Renal pelvis (tissue), 4 donors: ENCODE measurements around the gene FOXL3. TPM values are rescaled to one million over a fixed set of nuclear protein-coding genes. Genes with fewer than 3 reads are reported as not detected.

ENCODE experiments used
- DNase-seq: peaks from one replicate; pipeline ENCODE4 v3.0.0-alpha.2; 2013
- polyA plus RNA-seq, 3 donors: library from polyadenylated mRNA; unstranded; fragments of 120-200 nt; gene quantifications; one replicate each; pipeline ENCODE4 v1.2.1, GENCODE V29; 2013; ENCODE audit not compliant: insufficient read length in 3 of 3

The FOXL3 gene
- polyA plus RNA-seq, 3 donors = not detected

DNA sequence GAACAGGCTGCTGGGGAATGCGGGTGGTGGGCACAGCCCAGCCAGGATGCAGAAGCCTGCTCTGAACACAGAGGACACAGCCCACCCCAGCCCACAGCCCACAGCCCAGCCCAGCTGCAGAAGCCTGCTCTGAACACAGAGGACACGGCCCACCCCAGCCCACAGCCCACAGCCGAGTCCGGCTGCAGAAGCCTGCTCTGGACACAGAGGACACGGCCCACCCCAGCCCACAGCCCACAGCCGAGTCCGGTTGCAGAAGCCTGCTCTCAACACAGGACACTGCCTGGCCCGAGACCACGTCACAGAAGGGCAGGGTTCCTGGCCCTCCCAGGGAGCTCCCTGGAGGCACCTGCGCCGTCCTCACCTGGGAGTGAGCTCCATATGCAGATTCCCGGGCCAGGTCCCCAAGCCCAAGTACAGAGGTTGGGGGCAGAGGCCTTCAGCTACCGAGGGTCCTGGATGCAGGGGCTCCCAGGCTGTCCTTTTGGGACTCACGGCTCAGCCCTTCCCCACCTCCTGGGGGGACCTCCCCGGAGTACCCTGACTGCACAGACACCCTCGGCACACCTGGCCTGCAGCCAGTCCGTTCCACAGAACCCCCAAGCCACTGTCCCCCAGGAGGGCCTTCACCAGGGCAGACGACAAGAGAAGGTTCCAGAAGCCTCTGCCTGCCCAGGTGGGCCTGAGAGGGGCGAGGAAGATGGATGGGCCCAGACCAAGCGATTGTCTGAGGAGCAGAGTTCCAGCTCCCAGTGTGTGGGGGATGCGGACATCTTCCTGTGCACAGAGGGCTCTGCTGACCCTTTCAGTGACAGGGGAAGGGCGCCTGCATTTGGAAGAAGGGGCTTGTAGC, 23.7 kb upstream of the FOXL3 start:
- DNase-seq = no peak

DNA sequence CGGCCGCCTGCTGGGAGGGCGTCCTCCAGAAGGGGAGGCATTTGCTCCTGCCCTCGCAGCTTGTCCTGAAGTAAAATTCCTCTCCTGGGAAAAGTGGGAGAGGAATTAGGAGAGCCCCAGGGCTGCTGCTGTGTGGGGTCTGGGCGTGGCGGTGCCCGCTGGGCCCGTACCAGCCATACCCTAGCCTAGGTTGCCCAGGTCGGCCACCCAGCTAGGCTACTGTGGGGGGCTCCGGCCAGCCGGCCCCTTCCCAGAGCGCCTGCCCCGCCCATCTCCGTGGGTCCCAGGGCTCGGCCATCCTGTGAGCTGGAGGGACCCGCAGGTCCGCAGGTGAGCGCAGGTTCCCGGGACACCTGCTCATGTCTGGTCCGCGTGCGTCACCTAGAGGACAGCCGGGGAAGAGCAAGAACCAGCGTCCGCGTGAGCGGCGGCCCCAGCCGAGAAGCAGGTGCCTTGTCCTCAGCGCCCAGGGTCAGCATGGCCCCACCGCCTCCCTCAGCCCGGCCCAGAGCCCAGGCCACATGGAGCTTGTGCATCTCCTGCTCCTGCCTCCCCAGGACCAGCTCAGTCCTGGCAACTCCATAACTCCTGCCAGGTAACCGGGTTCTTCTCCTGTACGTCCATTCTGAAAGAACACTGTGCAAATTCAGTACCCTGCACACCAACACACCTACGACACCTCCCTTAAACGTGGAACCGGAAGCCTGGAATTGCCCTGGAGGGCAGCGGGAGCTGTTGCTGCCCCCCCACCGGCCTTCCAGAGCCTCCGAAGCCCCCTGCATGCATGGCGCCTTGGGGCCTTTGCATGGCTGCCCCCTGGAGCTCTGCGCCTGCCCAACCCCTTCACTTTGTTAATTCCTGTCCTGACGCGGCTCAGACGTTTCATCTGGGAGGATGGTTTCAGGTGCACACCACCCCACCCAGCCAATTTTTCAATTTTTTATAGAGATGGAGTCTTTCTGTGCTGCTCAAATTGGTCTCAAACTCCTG, 22.8 kb upstream of the FOXL3 start:
- DNase-seq = no peak

DNA sequence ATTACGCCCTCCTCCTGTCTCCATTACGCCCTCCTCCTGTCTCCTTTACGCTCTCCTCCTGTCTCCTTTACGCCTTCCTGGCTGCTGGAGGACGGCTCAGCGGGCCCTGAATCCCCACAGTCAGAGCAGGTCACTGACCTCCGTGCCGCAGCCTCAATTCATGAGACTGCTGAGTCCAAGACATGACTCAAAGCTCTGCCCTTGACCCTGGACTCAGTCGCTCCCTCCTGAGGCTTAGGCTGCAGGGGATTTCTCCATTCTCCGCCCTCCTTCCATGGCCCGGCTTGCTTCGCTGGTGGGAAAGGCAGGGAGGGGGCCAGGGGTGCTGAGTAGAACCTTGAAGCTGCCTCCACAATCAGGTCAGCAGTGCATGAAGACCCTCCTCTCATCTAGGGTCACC, 21.0 kb upstream of the FOXL3 start:
- DNase-seq = no peak

DNA sequence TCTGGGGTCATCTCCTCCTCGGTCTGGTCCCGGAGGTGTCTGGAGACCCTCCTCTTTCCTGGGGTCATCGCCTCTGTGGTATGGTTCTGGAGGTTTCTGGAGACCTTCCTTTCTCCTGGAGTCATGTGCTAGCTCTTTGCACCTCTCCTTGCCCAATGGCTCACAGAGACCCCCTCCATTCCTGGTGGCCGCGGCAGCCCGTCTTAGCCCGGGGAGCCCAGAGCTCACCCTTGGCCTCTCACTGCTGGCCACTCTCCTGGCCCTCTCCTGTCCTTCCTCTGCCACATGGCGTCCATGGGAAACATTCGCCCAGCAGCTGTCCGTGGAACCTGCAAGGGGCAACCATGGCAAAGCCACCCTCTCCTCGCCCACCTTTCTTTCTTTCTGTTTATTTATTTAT, 20.2 kb upstream of the FOXL3 start:
- no peak for DNase-seq

DNA sequence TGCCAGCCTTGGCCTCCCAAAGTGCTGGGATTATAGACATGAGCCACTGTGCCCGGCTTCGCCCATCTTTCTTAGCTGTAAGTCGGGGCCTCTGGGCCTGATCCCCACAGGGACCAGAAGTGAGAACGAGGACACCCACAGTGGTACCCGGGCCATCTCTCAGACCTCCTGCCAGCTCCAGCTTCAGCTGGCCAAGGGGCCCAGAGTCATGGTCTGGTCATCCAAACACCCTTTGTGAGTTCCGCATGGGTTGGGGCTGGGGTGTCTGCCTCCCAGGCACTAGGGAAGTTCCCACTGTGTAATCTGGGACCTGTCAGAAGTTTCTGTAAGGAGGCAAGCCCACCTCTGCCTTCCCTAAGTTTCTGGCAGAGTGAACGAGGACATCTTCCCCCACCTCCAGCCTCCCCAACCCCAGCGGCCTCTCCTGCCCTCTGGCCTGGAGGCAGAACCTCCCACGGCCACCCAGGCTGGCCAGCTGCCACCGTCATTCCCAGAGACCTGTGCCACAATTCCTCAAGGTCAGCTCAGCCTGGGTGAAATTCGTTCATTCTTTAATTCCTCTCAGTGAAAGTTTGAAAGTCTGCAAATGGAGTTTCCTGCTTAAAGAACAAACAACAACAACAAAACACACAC, 19.5 kb upstream of the FOXL3 start:
- DNase-seq = no peak

DNA sequence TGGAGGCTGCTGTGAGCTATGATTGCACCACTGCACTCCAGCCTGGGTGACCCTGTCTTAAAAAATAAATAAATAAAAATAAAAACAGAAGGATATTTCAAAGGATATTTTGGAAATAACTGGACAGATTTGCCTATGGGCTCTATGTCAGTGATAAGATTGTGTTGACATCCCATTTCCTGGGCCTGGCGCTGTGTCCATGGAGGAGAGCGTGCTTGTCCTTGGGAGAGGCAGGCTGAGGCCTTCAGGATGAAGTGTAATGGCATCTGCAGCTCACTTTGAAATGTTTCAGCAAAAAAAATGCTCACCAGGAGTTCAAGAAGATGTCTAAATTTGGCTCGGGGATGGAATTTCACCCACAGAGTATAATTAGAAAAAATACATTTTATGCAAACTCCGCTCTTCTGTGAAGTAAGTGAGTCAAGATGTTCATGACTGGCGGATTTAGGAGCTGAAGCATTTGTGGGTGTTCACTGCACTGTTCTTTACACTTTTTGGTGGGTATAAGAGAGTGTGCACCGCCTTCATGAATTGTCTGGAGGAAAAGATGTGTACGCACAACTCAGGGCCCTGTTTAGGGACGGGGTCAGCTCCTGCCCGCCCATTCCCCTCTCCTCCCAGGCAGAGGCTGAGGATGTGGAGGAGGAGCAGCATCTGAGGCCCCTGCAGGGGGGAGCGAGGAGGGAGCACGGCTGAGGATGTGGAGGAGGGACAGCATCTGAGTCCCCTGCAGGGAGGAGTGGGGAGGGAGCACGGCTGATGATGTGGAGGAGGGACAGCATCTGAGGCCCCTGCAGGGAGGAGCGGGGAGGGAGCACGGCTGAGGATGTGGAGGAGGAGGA, 18.5 kb upstream of the FOXL3 start:
- no peak for DNase-seq

DNA sequence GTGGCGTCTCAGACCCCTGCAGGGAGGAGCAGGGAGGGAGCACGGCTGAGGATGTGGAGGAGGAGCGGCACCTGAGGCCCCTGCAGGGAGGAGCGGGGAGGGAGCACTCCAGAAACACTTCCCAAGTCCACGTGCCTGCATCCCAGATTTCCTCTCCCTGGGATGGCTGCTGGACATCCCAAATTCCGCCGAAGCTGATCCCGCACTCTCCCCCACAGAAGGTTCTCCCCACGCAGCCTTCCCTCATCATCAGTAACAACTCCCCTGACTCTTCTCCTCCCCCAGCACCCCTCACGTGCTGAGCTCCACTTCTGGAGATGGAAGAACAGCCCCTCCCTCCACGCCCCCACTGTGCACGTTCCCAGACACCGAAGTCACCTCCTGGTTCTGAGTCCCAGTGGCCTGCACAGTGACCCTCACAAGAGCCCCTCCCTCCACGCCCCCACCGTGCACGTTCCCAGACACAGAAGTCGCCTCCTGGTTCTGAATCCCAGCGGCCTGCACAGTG, 17.8 kb upstream of the FOXL3 start:
- no peak for DNase-seq

DNA sequence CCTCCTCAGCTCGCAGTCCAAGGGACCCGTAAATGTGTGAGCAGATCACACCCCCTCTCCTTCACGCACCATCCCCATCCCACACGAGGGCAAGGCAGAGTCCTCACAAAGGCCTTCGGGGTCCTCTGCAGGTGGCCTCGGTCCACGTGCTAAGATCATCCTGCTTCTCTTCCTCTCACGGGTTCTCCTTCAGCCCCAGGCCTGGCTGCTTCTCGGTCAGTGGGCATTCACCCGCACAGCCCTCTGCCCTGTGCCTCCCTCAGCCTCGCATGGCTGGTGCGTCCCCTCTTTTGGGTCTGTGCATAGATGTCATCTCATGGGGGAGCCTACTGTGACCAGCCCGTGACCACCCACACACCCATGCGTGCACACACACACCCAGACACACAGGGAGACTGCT, 17.3 kb upstream of the FOXL3 start:
- no peak for DNase-seq

DNA sequence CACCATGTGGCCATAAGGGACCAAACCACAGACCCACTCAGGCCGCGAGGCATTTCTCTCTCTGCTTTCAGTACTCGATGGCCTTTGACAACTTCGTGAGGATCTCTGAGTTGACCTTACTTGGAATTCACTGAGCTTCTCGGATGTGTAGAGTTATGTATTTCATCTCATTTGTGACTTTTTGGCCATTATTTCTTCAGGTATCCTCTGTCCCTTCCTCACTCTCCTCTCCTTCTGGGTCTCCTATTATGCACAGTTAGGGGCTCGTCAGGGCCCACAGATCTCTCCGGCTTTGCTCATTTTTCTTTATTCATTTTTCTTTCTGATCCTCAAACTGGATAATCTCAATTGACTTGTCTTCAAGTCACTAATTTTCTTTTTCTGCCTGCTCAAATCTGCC, 16.6 kb upstream of the FOXL3 start:
- no peak for DNase-seq

DNA sequence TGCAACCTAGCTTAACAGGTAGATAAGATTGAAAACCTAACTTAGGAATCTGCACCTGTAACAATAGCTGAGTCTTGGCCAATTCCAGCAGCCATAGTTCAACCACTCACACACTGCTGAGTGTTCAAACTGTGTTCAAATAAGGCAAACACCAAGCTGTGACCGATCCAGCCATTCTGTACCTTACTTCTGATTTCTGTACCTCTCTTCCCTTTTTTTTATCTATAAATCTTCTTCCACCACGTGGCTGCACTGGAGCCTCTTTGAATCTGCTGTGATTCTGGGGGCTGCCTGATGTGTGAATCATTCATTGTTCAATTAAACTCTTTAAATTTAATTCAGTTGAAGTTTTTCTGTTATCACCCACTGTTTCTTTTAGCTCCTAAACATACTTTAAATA, 15.7 kb upstream of the FOXL3 start:
- DNase-seq = no peak

DNA sequence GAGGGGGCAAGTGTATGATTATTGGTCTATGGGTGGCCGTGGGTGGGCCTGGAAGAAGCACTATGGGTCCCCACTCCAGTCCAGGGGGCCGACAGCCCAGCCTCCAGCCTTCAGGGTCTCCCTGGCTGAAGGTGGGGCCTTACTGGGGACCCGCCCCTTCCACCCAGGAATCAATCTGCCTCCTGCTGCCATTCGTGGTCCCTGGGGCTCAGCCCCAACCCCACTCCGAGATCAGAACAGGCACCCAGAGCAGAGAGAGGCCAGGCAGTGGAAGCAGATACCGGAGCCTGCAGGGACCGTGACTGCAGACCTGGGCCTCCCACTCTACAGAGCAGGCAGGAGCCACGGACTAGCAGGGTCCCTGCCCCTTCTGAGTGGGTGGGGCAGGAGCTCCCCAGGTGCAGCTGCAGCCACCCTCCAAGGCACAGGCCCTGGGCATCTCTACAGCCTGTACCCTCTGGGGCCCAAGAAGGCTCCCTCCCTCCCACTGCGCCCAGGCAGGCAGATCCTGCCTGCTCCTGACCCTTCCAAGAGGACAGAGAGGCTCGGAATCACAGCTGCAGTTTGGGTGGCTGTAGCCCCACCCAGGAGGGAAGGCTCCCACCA, 13.6 kb upstream of the FOXL3 start:
- DNase-seq = no peak

DNA sequence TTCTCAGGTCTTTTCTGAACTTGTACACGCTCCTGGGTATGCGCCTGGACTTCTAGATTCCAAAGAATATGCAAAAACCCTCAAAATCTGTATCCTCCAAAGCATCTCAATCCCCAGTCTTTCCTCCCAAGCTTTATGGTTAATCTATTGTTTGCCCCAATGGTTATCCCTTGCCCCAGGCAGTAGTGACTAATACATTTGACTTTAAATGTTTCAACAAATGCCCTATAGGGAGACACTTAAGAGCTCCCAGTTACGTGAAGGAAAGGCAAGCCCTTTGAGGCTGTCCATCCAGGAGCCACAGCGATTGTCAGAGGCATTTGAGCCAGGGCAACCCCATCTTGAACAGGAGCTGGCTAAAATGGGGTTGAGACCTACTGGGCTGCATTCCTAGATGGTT, 12.7 kb upstream of the FOXL3 start:
- no peak for DNase-seq

DNA sequence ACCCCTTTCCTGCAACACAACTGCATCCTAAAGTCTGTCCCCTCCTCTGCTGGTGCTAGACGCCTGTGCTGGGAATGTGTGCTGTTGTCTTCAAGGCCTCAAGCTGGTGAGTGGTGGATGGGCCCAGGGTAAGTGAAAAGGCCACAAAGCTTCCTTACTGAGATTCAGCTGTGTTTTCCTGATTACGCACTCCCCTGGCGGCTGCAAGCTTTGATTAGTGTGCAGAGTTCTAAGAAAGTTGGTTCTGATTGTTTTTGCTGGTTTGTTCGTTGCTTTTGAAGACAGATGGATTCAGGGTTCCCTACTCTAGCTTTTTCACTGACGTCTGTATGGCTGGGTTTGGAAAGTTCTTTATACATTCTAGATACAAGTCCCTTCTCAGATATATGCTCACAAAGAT, 11.9 kb upstream of the FOXL3 start:
- no peak for DNase-seq

DNA sequence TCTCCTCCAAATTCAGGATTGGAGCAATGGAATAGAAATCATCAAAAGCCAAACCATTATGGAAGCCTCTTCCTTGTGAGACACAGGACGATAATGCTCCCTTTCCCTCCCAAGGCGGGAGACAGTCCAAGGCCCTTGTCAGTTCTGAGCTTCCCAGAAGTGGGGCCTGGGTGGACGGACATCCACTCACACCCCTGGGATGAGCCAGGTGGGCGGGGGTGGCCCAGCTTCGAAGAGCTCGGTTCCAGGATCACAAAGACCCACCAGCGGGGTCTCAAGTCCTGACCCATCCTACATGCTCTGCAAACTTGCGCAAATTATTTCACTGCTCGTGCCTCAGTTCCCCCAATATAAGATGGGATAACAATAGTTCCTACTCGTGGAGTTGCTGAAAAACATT, 10.1 kb upstream of the FOXL3 start:
- DNase-seq = no peak

DNA sequence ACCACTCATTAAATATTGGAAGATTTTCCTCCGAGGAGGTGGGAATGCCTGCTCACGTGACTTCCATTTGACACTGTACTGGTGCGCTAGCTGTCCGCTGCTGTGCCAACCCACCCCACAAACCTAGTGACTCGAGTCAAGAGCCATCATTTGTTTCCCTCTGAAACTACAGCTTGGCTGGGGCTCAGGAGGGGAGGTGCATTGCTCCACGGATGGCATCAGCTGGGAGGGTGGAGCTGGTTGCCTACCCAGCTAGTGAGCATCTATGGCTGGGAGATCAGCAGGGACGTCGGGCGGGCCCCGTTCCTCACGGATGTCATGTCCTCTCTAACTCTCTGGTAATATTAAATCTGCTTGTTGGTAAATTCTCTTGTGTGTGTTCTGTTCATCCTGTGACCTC, 9.5 kb upstream of the FOXL3 start:
- no peak for DNase-seq

DNA sequence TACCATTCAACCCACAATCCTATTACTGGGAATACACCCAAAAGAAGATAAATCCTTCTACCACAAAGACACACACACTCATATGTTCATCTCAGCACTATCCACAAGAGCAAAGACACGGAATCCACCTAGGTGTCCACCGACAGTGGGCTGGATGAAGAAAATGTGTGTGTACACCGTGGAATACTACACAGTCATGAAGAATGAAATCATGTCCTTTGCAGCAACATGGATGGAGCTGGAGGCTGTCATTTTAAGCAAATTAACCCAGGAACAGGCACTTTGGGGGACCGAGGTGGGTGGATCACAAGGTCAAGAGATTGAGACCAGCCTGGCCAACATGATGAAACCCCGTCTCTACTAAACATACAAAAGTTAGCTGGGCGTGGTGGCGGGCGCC, 8.3 kb upstream of the FOXL3 start:
- no peak for DNase-seq

DNA sequence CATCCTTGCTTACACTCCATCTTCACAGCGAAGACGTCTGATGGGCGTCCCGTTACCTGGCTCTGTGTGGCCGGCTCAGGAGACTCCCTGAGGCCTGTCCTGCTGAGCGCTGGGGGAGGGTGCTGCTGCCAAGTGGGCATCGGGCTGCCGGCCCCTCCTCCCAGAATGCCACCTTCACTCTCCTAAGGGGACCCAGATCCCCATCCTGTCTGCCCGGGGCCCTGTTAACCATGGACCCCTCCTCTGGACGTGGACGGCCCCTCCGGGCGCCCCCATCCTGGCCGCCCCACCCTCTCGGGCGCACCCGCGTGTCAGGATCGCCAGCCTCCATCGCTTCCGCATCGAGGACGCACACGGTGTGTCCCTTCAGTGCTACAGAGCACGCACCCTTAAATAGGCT, 7.3 kb upstream of the FOXL3 start:
- DNase-seq = no peak

DNA sequence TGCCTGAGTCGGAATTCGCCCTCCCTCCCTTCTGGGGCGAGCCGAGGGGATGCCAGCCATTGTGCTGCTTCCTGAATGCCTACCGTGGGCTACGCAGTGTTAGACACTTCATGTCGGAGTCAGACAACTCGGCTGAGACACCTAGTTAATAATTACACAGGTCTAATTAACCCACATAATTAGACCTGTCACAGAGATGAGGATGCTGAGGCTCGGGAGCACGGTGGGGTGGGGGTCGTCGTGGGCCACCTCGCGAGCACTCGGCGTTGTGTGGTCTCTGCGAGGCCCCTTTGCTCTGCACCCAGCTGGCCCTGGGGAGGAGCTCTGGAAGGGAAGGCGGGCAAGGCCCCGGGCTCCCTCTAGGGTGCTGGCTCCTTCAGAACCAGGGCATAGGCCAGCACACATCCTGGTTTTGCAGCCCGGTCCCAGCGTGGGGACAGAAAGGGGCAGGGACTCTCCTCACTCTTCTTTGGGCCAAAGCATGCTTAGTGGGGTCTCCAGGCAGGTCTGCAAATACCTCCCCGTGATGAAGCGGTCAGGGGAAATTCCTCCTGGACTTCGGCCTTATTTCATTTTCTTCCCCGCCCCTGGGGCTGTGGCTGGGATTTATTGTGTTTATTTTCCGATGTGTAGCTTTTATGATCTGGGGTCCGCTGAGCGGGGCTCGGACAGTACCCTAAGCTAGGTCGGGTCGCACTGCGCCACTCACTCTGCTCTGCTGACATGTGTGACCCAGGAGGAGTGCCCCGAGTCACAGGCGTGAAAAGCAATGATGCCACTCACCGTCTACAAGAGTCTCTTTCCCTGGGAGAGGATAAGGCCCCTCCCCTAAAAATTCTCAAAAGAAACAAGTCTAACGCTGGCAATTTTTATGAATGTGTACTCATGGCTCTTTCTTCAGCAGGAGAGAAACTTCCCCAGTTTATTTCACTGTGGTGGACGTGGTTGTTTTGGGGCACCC, 4.9 kb upstream of the FOXL3 start:
- DNase-seq = no peak

DNA sequence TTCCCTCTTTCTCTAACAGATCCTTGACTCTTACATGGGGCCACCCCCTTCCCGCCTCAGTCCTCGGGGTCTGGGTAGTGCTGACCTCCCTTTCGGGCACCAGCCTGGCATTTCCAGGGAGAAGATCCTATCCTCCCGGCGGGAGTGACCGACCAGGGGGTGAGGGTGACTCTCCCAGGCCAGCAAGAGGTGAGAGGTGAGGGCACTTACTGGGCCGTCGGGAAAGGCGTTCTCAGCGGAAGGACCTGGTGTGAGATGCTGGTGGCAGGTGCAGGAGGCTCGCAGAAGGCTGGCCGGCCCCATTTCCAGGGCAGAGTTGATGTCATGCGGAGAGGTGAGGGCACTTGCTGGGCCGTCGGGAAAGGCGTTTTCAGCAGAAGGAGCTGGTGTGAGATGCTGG, 4.2 kb upstream of the FOXL3 start:
- DNase-seq = no peak

DNA sequence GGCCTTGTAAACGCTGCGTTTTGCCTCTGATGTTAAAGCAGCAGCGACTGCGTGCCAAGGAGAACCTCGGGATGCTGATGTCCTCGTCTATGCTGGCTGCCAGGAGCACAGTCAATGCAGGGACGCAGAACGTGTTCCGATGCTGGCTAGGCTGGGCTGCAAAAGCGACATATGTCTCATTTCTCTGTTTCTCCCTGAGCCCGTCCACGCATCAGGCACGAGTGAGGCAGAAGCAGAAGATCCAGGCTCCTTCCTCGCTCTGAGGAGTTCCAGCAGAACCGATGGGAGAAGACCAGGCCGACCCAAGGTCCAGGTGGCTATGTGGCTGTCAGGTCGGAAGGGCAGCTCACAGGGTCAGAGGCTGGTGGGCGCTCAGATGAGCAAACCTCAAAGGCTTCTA, 3.7 kb upstream of the FOXL3 start:
- no peak for DNase-seq
